GM12801 (cell line): ENCODE data around the gene ALK.

Source experiments
- TF ChIP-seq, protein P1 (sequence below): IDR thresholded peaks from one replicate; pipeline ENCODE4 v1.5.1; 2011; ENCODE audit warnings: control low read depth; ENCODE audit not compliant: insufficient read length; ENCODE audit errors: extremely low read depth

ALK gene

DNA sequence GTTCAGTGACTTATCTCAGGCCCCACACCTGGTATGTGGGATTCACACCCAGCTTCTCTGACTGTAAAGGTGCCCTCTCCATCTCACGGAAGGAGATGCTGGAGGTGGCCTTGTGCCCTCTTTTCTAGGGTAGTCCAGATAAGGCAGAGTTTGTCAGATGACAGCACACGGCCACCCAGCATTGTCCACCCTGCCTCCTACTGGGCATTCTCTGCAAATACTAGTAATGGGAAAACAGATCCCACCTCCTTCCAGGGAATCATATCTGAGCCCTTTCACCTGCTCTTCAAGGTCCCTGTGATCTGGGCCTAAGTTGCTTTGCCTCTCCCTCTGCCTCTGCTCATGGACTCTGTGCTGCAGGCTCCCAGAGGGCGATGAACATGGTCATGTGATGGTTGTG lies 591.5 kb downstream of the ALK start:
- TF ChIP-seq, protein P1, sequence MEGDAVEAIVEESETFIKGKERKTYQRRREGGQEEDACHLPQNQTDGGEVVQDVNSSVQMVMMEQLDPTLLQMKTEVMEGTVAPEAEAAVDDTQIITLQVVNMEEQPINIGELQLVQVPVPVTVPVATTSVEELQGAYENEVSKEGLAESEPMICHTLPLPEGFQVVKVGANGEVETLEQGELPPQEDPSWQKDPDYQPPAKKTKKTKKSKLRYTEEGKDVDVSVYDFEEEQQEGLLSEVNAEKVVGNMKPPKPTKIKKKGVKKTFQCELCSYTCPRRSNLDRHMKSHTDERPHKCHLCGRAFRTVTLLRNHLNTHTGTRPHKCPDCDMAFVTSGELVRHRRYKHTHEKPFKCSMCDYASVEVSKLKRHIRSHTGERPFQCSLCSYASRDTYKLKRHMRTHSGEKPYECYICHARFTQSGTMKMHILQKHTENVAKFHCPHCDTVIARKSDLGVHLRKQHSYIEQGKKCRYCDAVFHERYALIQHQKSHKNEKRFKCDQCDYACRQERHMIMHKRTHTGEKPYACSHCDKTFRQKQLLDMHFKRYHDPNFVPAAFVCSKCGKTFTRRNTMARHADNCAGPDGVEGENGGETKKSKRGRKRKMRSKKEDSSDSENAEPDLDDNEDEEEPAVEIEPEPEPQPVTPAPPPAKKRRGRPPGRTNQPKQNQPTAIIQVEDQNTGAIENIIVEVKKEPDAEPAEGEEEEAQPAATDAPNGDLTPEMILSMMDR, result no peak

DNA sequence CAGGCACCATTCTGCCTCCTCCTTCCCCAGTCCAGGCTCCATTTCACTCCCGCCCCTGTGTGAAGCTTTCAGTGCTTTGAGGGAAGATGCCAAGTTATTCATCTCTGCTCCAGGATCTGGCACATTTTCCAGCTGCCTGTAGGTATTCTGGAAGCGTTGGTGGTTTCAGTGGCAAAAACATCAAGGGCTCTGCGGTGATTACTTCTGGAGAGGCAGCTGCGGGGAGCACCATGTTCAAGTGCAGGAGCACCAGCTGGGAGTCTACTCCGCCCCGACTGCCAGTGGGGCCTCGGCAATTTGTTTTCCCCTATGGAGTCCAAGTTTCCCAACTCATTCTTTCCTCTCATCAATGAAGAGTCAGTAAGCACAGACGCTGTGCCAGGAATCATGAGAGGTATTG lies 594.5 kb downstream of the ALK start:
- TF ChIP-seq, protein P1, result no peak

DNA sequence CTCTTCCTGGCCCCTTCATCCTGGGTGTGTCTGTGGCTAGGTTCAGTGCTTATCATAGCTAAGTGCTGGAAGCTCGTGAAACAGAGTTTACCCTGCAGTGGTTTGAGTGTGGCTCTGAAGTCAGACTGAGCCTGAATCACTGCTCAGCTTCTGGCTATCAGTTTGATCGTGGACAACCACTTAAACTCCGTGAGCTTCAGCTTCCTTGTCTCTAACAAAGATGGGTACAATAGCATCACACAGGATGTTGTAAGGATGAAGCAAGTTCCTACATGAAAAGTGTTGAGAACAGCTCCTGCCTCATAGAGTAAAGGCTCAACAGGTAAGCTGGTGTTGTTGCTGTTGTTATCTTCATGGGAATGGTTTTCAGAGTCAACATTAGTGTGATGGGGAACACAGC lies 595.8 kb downstream of the ALK start:
- TF ChIP-seq, protein P1, result no peak

DNA sequence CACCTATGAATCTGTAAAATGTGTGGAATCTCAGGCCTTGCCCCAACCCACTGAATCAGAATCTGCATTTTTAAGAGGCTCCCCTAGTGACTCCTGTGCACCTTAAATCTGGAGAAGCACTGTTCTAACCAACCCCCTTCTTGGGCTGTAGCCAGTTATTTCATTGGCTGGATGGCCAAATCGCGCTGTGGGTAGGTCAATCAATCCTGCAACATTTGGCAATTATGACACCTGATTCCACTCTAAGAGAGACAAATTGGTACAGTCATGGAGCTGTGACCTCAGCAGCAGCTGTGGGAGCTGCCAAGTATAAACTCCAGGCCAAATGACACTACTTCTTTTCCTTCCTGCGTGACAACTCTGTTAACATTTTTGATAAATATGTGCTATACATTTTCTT lies 597.4 kb downstream of the ALK start:
- TF ChIP-seq, protein P1, result no peak

DNA sequence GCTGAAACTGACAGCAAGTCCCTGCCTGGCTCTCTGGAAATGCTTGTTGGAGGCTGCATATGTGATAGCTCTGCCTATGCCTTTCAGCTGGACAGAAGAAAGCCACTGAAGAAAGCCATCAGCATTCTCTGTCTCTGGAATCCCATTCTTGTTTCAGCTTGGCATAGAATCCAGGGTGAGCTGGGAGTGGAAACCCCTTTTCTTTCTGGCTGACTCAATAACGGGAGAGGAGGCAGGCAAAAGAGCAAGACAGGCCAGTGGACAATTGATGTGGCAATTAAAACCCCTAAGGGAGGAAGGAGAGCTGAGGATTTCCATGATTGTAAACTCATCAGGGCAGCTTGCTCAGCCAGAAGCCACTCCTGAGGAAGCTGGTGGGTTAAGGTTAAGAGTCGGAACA lies 598.1 kb downstream of the ALK start:
- TF ChIP-seq, protein P1, result no peak

DNA sequence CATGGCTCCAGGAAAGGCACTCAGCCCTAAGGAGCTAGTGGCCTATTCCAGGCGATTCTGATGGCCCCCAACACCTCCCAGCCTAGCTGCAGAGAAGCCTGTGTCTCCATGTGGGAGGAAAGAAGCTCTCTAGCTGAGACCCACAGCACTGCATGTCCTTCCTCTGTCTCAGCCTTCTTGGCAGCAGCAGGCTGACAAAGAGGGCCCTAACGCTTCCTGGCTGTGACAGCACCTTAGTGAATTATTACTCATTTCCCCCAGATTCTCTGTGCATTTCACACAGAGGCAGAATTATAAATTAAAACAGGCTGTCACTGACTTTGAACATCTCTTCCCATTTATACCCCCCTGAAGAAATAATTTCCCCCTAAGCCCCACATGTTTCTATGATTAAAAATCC lies 599.4 kb downstream of the ALK start:
- TF ChIP-seq, protein P1, result no peak

DNA sequence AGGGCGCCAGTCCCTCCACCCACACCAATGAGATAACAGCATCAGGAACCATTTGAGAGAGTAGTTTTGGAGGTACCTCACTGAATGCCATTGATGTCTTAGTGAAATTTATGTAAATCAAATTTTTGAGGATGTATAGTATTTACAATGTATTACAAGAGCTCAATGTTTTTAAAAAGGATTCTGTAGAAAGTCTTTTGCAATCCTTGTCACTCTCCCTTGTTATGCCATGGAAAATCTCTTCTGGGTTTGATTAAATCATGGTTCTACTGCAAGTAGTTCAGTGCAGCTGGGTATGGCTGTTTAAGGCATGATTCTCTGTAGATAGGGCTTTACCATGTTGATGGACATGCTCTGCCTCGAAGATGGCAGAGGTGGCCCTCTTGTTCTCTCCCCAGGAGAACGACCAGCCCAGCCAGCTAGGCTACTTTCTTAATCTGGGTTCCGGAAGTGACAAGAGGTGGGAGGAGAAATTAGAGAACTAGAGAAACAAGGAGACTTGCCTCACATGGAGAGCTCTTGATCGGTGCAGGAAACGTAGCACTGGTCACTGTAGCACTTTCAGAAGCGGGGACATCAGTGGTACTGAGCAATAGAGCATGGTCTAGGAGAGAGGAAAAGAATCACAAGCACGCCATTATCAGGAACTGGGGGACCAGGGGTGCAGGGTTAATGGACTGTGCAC lies 603.4 kb downstream of the ALK start:
- TF ChIP-seq, protein P1, result no peak

DNA sequence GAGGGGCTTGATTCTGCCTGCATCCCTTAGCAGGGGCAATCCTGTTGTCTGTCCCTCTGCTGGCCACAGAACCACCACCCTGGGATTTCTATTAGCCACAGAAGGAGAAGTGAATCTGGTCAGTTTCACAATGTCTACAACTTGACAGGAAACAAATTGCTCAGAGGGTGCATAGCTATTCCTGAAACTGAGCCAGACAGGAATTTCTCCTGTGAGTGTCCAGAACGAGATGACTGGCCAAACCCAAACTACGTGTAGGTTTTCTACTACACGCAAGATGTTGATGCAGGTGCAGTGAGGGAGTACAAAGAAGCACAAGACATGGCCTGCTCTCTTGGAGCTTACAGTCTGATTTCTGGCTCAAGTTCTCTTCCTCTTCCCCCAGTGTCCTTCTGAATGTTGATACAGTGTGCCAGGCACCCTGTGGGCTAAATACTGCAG lies 604.3 kb downstream of the ALK start:
- TF ChIP-seq, protein P1, result no peak
